Measurements from ENCODE around the gene IRS1. TPM values are rescaled to one million over a fixed set of nuclear protein-coding genes. Genes with fewer than 3 reads are reported as not detected.

IRS1 gene
- polyA plus RNA-seq, 1 of the 3 experiments (the other 2 are of a cell fraction), result 16.5 TPM

GRCh38 chr2:226703514-226703913, 96.1 kb downstream of the IRS1 start:
- H3F3A ChIP-seq (replicated peaks; ENCODE audit: insufficient read depth), result no peaks in the 10 kb centered on the region
- H3K9me3 ChIP-seq, result no peaks in the 10 kb centered on the region
- no peak overlapping the region for H3K27ac ChIP-seq (ENCODE audit: low read depth in 2 of 2, low read length in 1 of 2)
- no peak for DNase-seq
- ChIA-PET POLR2A (no interaction called here), CTCF (no interaction called here)
- WGBS (ENCODE audit: low lambda C conversion rate), result 77% methylated on average over 3 of the region's 3 CpGs
- no peak overlapping the region for H3K9ac ChIP-seq
- no peak overlapping the region for H3K4me3 ChIP-seq (ENCODE audit: low read depth in 2 of 2, low read length in 1 of 2)
- no peaks in the 10 kb centered on the region for H3K9me2 ChIP-seq
- H3K4me1 ChIP-seq (ENCODE audit: control insufficient read depth in 1 of 2, insufficient read depth in 2 of 2, low read depth in 1 of 2, low read length in 1 of 2), result no peaks in the 10 kb centered on the region; a peak in 1 of 4 replicates
- H3K27me3 ChIP-seq (ENCODE audit: insufficient read depth), result no peaks in the 10 kb centered on the region
- H3K36me3 ChIP-seq (replicated peaks in 1 of 2; ENCODE audit: control insufficient read depth in 1 of 2, insufficient read depth in 2 of 2, low read length in 1 of 2), result no peaks in the 10 kb centered on the region
- H3K4me2 ChIP-seq, result no peak overlapping the region
- H3K79me2 ChIP-seq (ENCODE audit: insufficient read depth), result no peaks in the 10 kb centered on the region
- TF ChIP-seq EP300 (IDR thresholded peaks at IDR 0.05; ENCODE audit: borderline replicate concordance in 1 of 2, low read depth in 1 of 2, low read length in 1 of 2), result no peak
- no peak for TF ChIP-seq ELF1 (IDR thresholded peaks at IDR 0.05)
- TF ChIP-seq YY1 (IDR thresholded peaks at IDR 0.05; ENCODE audit: low read depth), result no peak
- TF ChIP-seq FOXJ3 (CRISPR knock-in tag; IDR thresholded peaks at IDR 0.05), result no peak
- TF ChIP-seq FOXM1 (IDR thresholded peaks at IDR 0.05; ENCODE audit: low read depth), result no peak
- no peak for TF ChIP-seq MAX (IDR thresholded peaks at IDR 0.05; ENCODE audit: low read depth)
- TF ChIP-seq EZH2phosphoT487 (IDR thresholded peaks at IDR 0.05; ENCODE audit: borderline replicate concordance, low read depth), result no peak
- TF ChIP-seq FOSL2 (IDR thresholded peaks at IDR 0.05; ENCODE audit: borderline replicate concordance, low read depth), result no peak
- TF ChIP-seq RCOR1 (IDR thresholded peaks at IDR 0.05; ENCODE audit: low read length), result no peak
- no peak overlapping the region for H2AFZ ChIP-seq (ENCODE audit: low read depth)
- no peaks in the 10 kb centered on the region for H4K20me1 ChIP-seq (ENCODE audit: insufficient read depth)

GRCh38 chr2:226702376-226702775, 97.2 kb downstream of the IRS1 start:
- Histone ChIP-seq H3K9me3 (no peaks in the 10 kb centered on the region), H3K4me2 (no peak overlapping the region), H3K4me1 (ENCODE audit: control insufficient read depth in 1 of 2, insufficient read depth in 2 of 2, low read depth in 1 of 2, low read length in 1 of 2) (no peaks in the 10 kb centered on the region; a peak in 1 of 4 replicates), H3K4me3 (ENCODE audit: low read depth in 2 of 2, low read length in 1 of 2) (no peak overlapping the region), H3K27ac (ENCODE audit: low read depth in 2 of 2, low read length in 1 of 2) (no peak overlapping the region), H3K9me2 (no peaks in the 10 kb centered on the region), H3K9ac (no peak overlapping the region), H3K36me3 (replicated peaks in 1 of 2; ENCODE audit: control insufficient read depth in 1 of 2, insufficient read depth in 2 of 2, low read length in 1 of 2) (no peaks in the 10 kb centered on the region), H4K20me1 (ENCODE audit: insufficient read depth) (no peaks in the 10 kb centered on the region), H3K79me2 (ENCODE audit: insufficient read depth) (no peaks in the 10 kb centered on the region), H3K27me3 (ENCODE audit: insufficient read depth) (no peaks in the 10 kb centered on the region), H3F3A (replicated peaks; ENCODE audit: insufficient read depth) (no peaks in the 10 kb centered on the region), H2AFZ (ENCODE audit: low read depth) (no peak overlapping the region)
- ChIA-PET CTCF (no interaction called here), POLR2A (no interaction called here)
- DNase-seq, result no peak
- TF ChIP-seq POLR2AphosphoS5 (IDR thresholded peaks at IDR 0.05; ENCODE audit: low read depth, low read length) (no peak), ELF1 (IDR thresholded peaks at IDR 0.05) (no peak), RCOR1 (IDR thresholded peaks at IDR 0.05; ENCODE audit: low read length) (no peak), JUND (IDR thresholded peaks at IDR 0.05) (no peak), GABPA (IDR thresholded peaks at IDR 0.05; ENCODE audit: low read depth) (no peak), ZBTB33 (IDR thresholded peaks at IDR 0.05; ENCODE audit: borderline replicate concordance, low read depth) (no peak), TCF12 (IDR thresholded peaks at IDR 0.05) (no peak), SMC3 (IDR thresholded peaks at IDR 0.05; ENCODE audit: low read depth, low read length) (no peak), USF2 (IDR thresholded peaks at IDR 0.05; ENCODE audit: borderline replicate concordance, low read depth, low read length) (no peak), EZH2phosphoT487 (IDR thresholded peaks at IDR 0.05; ENCODE audit: borderline replicate concordance, low read depth) (no peak), PBX3 (IDR thresholded peaks at IDR 0.05) (no peak)
- WGBS (ENCODE audit: low lambda C conversion rate), result 66% methylated on average over 7 of the region's 7 CpGs
